ENCODE results near the gene NOC4L.

DNA sequence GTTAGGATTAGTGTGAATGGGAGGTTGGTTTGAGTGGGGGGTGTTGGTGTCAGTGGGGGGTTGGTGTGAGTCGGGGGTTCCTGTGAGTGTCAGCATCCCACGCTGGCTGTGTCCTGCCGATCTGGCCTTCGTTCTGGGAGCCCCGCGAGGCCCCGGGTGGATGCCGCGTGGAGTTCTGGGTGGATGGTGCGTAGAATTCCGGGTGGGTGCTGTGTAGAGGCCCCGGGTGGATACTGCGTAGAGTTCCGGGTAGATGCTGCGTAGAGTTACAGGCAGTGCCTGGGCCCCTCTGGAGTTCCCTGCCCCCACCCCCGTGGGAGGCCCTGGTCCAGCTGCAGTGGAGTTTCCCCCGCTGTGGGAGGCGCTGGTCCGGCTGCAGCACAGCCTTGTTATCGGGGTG, 8.7 kb downstream of the NOC4L start:
- TF ChIP-seq, protein P1, sequence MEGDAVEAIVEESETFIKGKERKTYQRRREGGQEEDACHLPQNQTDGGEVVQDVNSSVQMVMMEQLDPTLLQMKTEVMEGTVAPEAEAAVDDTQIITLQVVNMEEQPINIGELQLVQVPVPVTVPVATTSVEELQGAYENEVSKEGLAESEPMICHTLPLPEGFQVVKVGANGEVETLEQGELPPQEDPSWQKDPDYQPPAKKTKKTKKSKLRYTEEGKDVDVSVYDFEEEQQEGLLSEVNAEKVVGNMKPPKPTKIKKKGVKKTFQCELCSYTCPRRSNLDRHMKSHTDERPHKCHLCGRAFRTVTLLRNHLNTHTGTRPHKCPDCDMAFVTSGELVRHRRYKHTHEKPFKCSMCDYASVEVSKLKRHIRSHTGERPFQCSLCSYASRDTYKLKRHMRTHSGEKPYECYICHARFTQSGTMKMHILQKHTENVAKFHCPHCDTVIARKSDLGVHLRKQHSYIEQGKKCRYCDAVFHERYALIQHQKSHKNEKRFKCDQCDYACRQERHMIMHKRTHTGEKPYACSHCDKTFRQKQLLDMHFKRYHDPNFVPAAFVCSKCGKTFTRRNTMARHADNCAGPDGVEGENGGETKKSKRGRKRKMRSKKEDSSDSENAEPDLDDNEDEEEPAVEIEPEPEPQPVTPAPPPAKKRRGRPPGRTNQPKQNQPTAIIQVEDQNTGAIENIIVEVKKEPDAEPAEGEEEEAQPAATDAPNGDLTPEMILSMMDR (IDR thresholded peaks at IDR 0.05), result no peak
- TF ChIP-seq, protein P2, sequence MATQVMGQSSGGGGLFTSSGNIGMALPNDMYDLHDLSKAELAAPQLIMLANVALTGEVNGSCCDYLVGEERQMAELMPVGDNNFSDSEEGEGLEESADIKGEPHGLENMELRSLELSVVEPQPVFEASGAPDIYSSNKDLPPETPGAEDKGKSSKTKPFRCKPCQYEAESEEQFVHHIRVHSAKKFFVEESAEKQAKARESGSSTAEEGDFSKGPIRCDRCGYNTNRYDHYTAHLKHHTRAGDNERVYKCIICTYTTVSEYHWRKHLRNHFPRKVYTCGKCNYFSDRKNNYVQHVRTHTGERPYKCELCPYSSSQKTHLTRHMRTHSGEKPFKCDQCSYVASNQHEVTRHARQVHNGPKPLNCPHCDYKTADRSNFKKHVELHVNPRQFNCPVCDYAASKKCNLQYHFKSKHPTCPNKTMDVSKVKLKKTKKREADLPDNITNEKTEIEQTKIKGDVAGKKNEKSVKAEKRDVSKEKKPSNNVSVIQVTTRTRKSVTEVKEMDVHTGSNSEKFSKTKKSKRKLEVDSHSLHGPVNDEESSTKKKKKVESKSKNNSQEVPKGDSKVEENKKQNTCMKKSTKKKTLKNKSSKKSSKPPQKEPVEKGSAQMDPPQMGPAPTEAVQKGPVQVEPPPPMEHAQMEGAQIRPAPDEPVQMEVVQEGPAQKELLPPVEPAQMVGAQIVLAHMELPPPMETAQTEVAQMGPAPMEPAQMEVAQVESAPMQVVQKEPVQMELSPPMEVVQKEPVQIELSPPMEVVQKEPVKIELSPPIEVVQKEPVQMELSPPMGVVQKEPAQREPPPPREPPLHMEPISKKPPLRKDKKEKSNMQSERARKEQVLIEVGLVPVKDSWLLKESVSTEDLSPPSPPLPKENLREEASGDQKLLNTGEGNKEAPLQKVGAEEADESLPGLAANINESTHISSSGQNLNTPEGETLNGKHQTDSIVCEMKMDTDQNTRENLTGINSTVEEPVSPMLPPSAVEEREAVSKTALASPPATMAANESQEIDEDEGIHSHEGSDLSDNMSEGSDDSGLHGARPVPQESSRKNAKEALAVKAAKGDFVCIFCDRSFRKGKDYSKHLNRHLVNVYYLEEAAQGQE (IDR thresholded peaks at IDR 0.05; ENCODE audit: insufficient read depth in 1 of 2, low read depth in 2 of 2, low read length in 1 of 2), result no peak
- TF ChIP-seq SIN3A (IDR thresholded peaks at IDR 0.05; ENCODE audit: borderline replicate concordance, insufficient read depth, low read depth, low read length) (no peak), POLR2AphosphoS5 (IDR thresholded peaks at IDR 0.05; ENCODE audit: low read depth, low read length) (no peak), TCF7L2 (IDR thresholded peaks at IDR 0.05; ENCODE audit: low read depth, low read length) (no peak)
